K562 (cell line): ENCODE results near the gene FOXJ3.

Experiments
- CREB1 ChIP-seq, 2 experiments: sonication (generic) in 1 of 2; formaldehyde crosslinking in 1 of 2; IDR thresholded peaks; 2 replicates each; pipeline versions ENCODE4 v1.6.1 to v1.8.0; 2012 to 2022; ENCODE audit warnings: inconsistent platforms in 1 of 2, mild to moderate bottlenecking in 1 of 2, missing genetic modification reagents in 1 of 2, moderate library complexity in 1 of 2
- EZH2 ChIP-seq: IDR thresholded peaks from 2 replicates; pipeline ENCODE4 v1.6.1; 2012; ENCODE audit warnings: low read depth, mild to moderate bottlenecking, inconsistent platforms, low read length, borderline replicate concordance
- FOXK1 ChIP-seq: sonication (generic); formaldehyde crosslinking; IDR thresholded peaks from 2 replicates; pipeline ENCODE4 v1.8.0; 2022; ENCODE audit warnings: missing genetic modification reagents, mild to moderate bottlenecking, borderline replicate concordance
- JUND ChIP-seq, 2 experiments: IDR thresholded peaks; 2 replicates in 1 of 2; 3 replicates in 1 of 2; pipeline ENCODE4 v1.6.1; 2011; ENCODE audit warnings: borderline replicate concordance in 2 of 2, low read depth in 2 of 2, low read length in 2 of 2, improper control_type of control experiment in 1 of 2, missing biosample characterization in 1 of 2, missing genetic modification characterization in 1 of 2, missing genetic modification reagents in 1 of 2
- MXI1 ChIP-seq: IDR thresholded peaks from 2 replicates; pipeline ENCODE4 v1.6.1; 2011; ENCODE audit warnings: low read depth, mild to moderate bottlenecking, improper control_type of control experiment, low read length
- POLR2AphosphoS5 ChIP-seq: IDR thresholded peaks from 2 replicates; pipeline ENCODE4 v1.6.1; 2011; ENCODE audit warnings: mild to moderate bottlenecking, low read depth, low read length, moderate library complexity; ENCODE audit not compliant: control insufficient read depth, insufficient read depth
- TAF1 ChIP-seq: IDR thresholded peaks from 2 replicates; pipeline ENCODE4 v1.6.1; 2011; ENCODE audit warnings: mild to moderate bottlenecking, low read length, moderate library complexity; ENCODE audit not compliant: insufficient read depth, control insufficient read depth, severe bottlenecking; ENCODE audit errors: extremely low read depth
- ZNF253 ChIP-seq: fragments of 250-450 bp; sonication (Bioruptor Pico); conservative IDR thresholded peaks from 2 replicates; pipeline ENCODE4 v1.6.1; 2021; ENCODE audit warnings: mild to moderate bottlenecking
- TF ChIP-seq, protein P1 (sequence below): fragments of 450-650 bp; IDR thresholded peaks from 2 replicates; pipeline ENCODE4 v1.6.1; 2016; ENCODE audit warnings: antibody characterized with exemption
- TF ChIP-seq, protein P2 (sequence below), 3 experiments: IDR thresholded peaks in 2 of 3; conservative IDR thresholded peaks in 1 of 3; 2 replicates each; pipeline ENCODE4 v1.5.1; 2011 to 2012; ENCODE audit warnings: low read length in 3 of 3, mild to moderate bottlenecking in 3 of 3, control low read depth in 2 of 3, improper control_type of control experiment in 1 of 3, inconsistent platforms in 1 of 3, low read depth in 1 of 3, mixed read lengths in 1 of 3, moderate library complexity in 1 of 3; ENCODE audit not compliant: insufficient read depth in 2 of 3

DNA sequence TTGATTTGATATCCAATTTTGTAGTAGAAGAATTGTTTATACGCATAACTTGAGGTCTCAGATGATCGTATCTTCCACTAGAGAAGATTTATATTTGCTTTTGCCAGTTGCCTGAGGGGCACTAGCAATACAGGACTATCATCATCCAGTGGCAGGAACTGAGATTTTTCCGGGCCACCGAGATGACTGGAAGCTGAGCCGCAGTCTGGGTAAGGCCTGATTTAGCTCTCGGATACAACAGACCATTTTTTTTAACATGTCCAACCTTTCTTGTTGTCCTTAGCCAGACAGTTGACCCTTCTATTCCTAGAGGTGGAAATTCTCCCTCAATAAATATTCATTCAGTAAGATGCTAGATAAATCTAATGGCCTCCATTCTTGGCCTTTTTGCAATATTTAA, 207.3 kb downstream of the FOXJ3 start:
- TF ChIP-seq, protein P1, sequence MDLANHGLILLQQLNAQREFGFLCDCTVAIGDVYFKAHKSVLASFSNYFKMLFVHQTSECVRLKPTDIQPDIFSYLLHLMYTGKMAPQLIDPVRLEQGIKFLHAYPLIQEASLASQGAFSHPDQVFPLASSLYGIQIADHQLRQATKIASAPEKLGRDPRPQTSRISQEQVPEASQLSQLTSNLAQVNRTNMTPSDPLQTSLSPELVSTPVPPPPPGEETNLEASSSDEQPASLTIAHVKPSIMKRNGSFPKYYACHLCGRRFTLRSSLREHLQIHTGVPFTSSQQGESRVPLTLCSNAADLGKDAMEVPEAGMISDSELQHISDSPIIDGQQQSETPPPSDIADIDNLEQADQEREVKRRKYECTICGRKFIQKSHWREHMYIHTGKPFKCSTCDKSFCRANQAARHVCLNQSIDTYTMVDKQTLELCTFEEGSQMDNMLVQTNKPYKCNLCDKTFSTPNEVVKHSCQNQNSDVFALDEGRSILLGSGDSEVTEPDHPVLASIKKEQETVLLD: no peak
- TF ChIP-seq EZH2: no peak
- TF ChIP-seq CREB1 (IDR thresholded peaks at IDR 0.05): no peak
- no peak for TF ChIP-seq CREB1 (CRISPR knock-in tag; IDR thresholded peaks at IDR 0.05)
- TF ChIP-seq, protein P2, sequence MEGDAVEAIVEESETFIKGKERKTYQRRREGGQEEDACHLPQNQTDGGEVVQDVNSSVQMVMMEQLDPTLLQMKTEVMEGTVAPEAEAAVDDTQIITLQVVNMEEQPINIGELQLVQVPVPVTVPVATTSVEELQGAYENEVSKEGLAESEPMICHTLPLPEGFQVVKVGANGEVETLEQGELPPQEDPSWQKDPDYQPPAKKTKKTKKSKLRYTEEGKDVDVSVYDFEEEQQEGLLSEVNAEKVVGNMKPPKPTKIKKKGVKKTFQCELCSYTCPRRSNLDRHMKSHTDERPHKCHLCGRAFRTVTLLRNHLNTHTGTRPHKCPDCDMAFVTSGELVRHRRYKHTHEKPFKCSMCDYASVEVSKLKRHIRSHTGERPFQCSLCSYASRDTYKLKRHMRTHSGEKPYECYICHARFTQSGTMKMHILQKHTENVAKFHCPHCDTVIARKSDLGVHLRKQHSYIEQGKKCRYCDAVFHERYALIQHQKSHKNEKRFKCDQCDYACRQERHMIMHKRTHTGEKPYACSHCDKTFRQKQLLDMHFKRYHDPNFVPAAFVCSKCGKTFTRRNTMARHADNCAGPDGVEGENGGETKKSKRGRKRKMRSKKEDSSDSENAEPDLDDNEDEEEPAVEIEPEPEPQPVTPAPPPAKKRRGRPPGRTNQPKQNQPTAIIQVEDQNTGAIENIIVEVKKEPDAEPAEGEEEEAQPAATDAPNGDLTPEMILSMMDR (IDR thresholded peaks at IDR 0.05 in 2 of 3, conservative IDR thresholded peaks at IDR 0.05 in 1 of 3; ENCODE audit: insufficient read depth in 2 of 3, low read depth in 1 of 3, low read length in 3 of 3): no peak
- TF ChIP-seq POLR2AphosphoS5: no peak
- no peak for TF ChIP-seq FOXK1 (CRISPR knock-in tag)
- no peak for TF ChIP-seq MXI1
- no peak for TF ChIP-seq TAF1
- no peak for TF ChIP-seq JUND (IDR thresholded peaks at IDR 0.05; ENCODE audit: borderline replicate concordance, low read depth, low read length)
- TF ChIP-seq JUND (tag; IDR thresholded peaks at IDR 0.05; ENCODE audit: borderline replicate concordance, low read depth, low read length): no peak
- no peak for TF ChIP-seq ZNF253 (CRISPR knock-in tag)
